Thyroid gland (tissue), 4 donors: Measurements from ENCODE around the gene C3orf70. TPM values are rescaled to one million over a fixed set of nuclear protein-coding genes. Genes with fewer than 3 reads are reported as not detected.

ENCODE experiments used
- DNase-seq, 2 donors: peaks; one replicate each; pipeline ENCODE4 v3.0.0-alpha.2; 2019
- H3K27ac ChIP-seq, 3 donors: fragments of 200-600 bp; sonication (generic); 1 replicate in 2 of 3; 2 replicates in 1 of 3; pipeline ENCODE4 v1.5.1; 2016 to 2019; ENCODE audit warnings: mild to moderate bottlenecking in 1 of 3, moderate library complexity in 1 of 3
- H3K27me3 ChIP-seq: fragments of 200-600 bp; sonication (generic); one replicate; pipeline ENCODE4 v1.5.1; 2019
- H3K36me3 ChIP-seq, 2 donors: fragments of 200-600 bp; sonication (generic); one replicate each; pipeline ENCODE4 v1.5.1; 2016 to 2019
- H3K4me1 ChIP-seq, 2 donors: fragments of 200-600 bp; sonication (generic); one replicate each; pipeline ENCODE4 v1.5.1; 2017 to 2019
- H3K4me3 ChIP-seq, 3 donors: fragments of 200-600 bp; sonication (generic); replicated peaks in 1 of 3; 1 replicate in 2 of 3; 2 replicates in 1 of 3; pipeline ENCODE4 v1.5.1; 2016; ENCODE audit warnings: mild to moderate bottlenecking in 1 of 3
- H3K9me3 ChIP-seq: fragments of 200-600 bp; sonication (generic); one replicate; pipeline ENCODE4 v1.5.1; 2017
- POLR2A ChIP-seq, 2 donors: fragments of 450-650 bp; IDR thresholded peaks; one replicate each; pipeline ENCODE4 v1.6.1; 2017; ENCODE audit warnings: antibody characterized with exemption in 2 of 2, mild to moderate bottlenecking in 2 of 2, moderate library complexity in 1 of 2
- WGBS, 2 donors: methylation state at CpG; one replicate each; pipeline ENCODE4 v1.1.5; 2017; 5-methylcytosine and 5-hydroxymethylcytosine counted together
- intact Hi-C: fragments of 100-400 bp; cut with DNase I; formaldehyde crosslinking; loops from one replicate; pipeline ENCODE4 v1.15.1; 2023
- total RNA-seq, 4 donors: library from RNA; depleted of rRNA; stranded (reverse); fragments of >200 nt; gene quantifications; one replicate each; pipeline ENCODE4 v1.2.3, GENCODE V29; 2016
- TF ChIP-seq, protein P1 (sequence below), 6 experiments: fragments of 200-600 bp in 3 of 6; fragments of 450-650 bp in 3 of 6; sonication (generic) in 3 of 6; IDR thresholded peaks; one replicate each; pipeline ENCODE4 v1.5.1; 2016 to 2019; ENCODE audit warnings: antibody characterized with exemption in 6 of 6, mild to moderate bottlenecking in 2 of 6, inconsistent platforms in 1 of 6, moderate library complexity in 1 of 6

Gene C3orf70
- total RNA-seq, 4 donors from 2014 or later = 1.6 to 3.0 (median 2.1) TPM

DNA sequence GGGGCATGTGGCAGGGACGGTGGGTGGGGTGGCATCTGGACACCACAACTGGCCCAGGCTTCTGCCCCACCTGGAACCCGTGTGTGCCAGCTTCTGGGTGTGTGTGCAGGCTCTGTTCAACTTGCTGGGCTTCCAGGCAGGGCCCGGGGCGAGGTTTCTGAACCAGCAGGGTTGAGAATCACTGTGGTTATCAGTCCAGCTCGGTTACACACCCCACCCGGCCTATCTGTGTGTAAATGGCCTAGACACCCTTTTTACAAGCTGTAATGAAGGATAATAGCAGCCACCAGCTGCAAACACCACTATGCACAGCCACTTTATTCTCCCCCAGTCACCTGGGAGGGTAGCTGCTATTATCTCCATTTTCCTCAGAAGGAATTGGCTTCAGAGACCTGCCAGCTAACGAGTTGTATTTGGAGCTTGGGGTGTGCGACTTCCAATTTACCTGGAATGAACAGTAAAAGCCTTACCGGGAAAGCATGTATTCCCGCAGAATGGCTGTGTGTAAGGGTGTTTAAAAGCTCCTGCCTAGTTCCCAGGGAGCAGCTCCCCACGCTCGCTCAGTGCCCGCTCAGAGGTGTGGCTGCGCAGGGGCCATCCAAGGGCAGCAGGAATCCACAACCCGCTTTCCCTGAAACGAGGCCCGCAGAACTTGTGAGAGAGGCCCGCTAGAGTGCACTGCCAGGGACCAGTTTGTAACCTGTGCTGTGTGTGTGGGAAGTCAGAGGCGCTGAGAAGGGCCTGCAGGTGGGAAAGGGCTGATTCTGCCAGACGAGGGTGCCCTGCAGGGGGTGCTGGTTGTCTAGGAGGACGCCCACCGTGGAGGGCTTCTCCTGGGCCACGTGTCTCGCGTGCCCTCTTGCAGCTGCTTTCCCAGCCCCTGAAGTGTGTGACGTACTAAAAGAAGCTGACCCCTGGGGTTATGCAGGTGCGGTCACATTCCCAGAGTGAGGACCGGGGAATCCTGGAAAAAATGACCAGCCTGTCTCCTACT lies 83.5 kb downstream of the C3orf70 start:
- no peak overlapping the region for H3K4me3 ChIP-seq
- intact Hi-C loops = no loop called here

DNA sequence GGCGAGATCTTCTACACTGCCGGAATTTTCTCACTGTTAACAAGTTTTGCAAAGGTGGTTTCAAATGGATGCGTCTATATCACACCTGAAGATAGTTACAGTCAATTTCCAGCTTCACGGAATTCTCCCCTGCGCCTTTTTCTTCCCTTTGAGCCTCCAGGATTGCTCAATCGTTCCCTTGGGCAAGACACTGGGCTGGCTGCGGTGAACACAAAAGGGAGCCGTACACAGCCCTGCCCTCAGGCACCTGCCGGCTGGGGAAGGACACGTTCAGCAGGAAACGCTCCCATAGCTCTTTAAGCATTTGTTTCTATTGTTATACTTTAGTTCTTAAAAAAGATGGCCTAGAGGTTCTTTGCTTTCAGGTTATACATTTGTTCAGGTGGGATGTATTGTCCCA lies 85.7 kb downstream of the C3orf70 start:
- Histone ChIP-seq H3K36me3 (no peaks in the 10 kb centered on the region), H3K27ac (no peak overlapping the region), H3K9me3 (no peaks in the 10 kb centered on the region), H3K27me3 (no peaks in the 10 kb centered on the region), H3K4me3 (no peak overlapping the region), H3K4me1 (no peaks in the 10 kb centered on the region)
- no peak for DNase-seq
- 94% methylated on average over 11 of the region's 11 CpGs for WGBS, 2 donors
- TF ChIP-seq, protein P1, sequence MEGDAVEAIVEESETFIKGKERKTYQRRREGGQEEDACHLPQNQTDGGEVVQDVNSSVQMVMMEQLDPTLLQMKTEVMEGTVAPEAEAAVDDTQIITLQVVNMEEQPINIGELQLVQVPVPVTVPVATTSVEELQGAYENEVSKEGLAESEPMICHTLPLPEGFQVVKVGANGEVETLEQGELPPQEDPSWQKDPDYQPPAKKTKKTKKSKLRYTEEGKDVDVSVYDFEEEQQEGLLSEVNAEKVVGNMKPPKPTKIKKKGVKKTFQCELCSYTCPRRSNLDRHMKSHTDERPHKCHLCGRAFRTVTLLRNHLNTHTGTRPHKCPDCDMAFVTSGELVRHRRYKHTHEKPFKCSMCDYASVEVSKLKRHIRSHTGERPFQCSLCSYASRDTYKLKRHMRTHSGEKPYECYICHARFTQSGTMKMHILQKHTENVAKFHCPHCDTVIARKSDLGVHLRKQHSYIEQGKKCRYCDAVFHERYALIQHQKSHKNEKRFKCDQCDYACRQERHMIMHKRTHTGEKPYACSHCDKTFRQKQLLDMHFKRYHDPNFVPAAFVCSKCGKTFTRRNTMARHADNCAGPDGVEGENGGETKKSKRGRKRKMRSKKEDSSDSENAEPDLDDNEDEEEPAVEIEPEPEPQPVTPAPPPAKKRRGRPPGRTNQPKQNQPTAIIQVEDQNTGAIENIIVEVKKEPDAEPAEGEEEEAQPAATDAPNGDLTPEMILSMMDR (IDR thresholded peaks at IDR 0.05) = no peak
- no peak for TF ChIP-seq POLR2A (IDR thresholded peaks at IDR 0.05)
- intact Hi-C loops = no loop called here

More for the DNA sequence above, 83.5 kb downstream of the C3orf70 start:
- TF ChIP-seq, protein P1 (IDR thresholded peaks at IDR 0.05) = no peak
- TF ChIP-seq POLR2A (IDR thresholded peaks at IDR 0.05) = no peak
- DNase-seq = no peak
- Histone ChIP-seq H3K4me1 (no peaks in the 10 kb centered on the region), H3K36me3 (no peaks in the 10 kb centered on the region), H3K27ac (no peak overlapping the region), H3K9me3 (no peaks in the 10 kb centered on the region), H3K27me3 (no peaks in the 10 kb centered on the region)
- 74 to 76% methylated on average over 23 to 27 of the region's 28 CpGs for WGBS, 2 donors

DNA sequence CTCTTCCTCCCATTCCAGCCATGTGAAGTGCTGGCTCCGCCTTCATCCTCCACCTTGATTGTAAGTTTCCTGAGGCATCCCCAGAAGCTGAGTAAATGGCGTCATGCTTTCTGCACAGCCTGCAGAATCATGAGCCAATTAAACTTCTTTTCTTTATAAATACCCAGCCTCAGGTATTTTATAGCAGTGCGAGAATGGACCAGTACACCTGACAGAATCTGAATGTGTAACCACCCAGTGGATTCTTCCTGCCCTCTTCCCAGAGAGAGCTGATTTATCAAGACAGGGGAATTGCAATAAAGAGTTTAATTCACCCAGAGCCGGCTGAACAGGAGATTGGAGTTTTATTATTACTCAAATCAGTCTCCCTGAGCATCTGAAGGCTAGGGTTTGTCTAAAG lies 86.6 kb downstream of the C3orf70 start:
- intact Hi-C loops = no loop called here
- H3K36me3 ChIP-seq = no peaks in the 10 kb centered on the region
- no peak for DNase-seq
- no peaks in the 10 kb centered on the region for H3K9me3 ChIP-seq
- TF ChIP-seq, protein P1 (IDR thresholded peaks at IDR 0.05) = no peak
- no peak for TF ChIP-seq POLR2A (IDR thresholded peaks at IDR 0.05)
- no peak overlapping the region for H3K4me3 ChIP-seq
- no peaks in the 10 kb centered on the region for H3K4me1 ChIP-seq
- H3K27me3 ChIP-seq = no peaks in the 10 kb centered on the region
- no peak overlapping the region for H3K27ac ChIP-seq
- WGBS, 2 donors = 95 to 96% methylated on average over 4 of the region's 4 CpGs

DNA sequence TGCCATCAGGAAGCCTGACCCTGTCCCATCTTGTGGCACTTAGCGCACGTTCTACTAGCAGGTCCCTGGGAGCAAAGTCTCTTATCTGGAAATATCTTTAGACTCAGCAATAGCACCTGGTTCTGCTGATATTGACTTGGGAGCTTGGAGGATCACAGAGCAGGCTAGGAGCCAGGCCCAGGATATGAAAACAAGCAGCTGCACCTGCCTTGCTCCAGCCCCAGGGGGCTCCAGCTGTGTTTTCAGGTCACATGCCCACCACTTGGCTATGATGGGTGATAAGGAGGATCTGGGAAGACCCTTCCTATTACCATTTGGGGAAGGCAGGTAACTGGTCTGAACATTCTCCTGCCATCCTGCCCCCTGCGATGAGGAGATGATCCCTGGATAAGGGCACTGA lies 87.8 kb downstream of the C3orf70 start:
- no peak for DNase-seq
- TF ChIP-seq, protein P1 (IDR thresholded peaks at IDR 0.05) = no peak
- TF ChIP-seq POLR2A (IDR thresholded peaks at IDR 0.05) = no peak
- H3K36me3 ChIP-seq = no peaks in the 10 kb centered on the region
- H3K27ac ChIP-seq = no peak overlapping the region
- H3K9me3 ChIP-seq = no peaks in the 10 kb centered on the region
- H3K27me3 ChIP-seq = no peaks in the 10 kb centered on the region
- no peaks in the 10 kb centered on the region for H3K4me1 ChIP-seq
- no peak overlapping the region for H3K4me3 ChIP-seq
- 96% methylated on average over 3 of the region's 3 CpGs; no CpG with 5 or more reads in 1 of the 2 donors for WGBS, 2 donors
- intact Hi-C loops = no loop called here

DNA sequence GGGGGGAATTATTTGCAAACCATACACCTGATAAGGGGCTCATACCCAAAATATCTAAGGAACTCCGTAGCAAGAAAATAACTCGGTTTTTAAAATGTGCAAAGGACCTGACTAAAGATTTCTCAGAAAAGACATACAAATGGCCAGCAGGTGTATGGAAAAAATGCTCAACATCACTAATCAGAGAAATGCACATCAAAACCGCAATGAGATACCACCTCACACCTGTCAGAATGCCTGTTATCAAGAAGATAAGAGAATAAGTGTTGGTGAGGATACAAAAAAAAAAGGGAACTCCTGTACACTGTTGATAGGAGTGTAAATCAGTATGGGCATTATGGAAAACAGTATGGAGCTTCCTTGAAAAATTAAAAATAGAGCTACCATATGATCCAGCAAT lies 89.4 kb downstream of the C3orf70 start:
- TF ChIP-seq, protein P1 (IDR thresholded peaks at IDR 0.05) = no peak
- TF ChIP-seq POLR2A (IDR thresholded peaks at IDR 0.05) = no peak
- 91 to 94% methylated on average over 3 of the region's 3 CpGs for WGBS, 2 donors
- DNase-seq = no peak
- H3K27ac ChIP-seq = no peak overlapping the region
- H3K9me3 ChIP-seq = no peaks in the 10 kb centered on the region
- H3K36me3 ChIP-seq = no peaks in the 10 kb centered on the region
- H3K4me3 ChIP-seq = no peak overlapping the region
- H3K4me1 ChIP-seq = no peaks in the 10 kb centered on the region
- intact Hi-C loops = no loop called here
- H3K27me3 ChIP-seq = no peaks in the 10 kb centered on the region
